ENCODE measurements around the gene PAIP2B.

The PAIP2B gene

DNA sequence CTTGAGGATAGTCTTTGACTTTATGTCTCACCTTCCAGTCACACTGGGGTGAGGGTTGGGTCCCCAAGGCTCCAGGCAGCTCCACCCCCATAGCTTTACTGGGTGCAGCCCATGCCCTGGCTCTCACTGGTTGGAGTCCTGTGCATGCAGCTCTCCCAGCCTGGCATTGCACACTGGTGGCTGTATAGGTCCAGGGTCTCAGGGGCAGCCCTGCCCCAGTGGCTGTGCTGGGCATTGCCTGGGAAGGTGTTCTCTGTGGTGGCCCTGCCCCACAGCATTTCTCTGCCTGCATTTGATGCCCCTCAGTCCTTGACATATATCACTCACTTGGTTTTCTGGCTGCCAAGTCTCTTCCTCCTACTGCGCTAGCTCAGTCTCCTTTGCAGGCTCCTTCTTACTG is 75.3 kb downstream of the PAIP2B start:
- Mint-ChIP-seq H3K36me3 (peaks cover 29% of the 10 kb centered on the region), H3K9me3 (no peaks in the 10 kb centered on the region), H3K27ac (no peak overlapping the region), H3K27me3 (peaks cover 11% of the 10 kb centered on the region), H3K4me1 (no peaks in the 10 kb centered on the region), H3K4me3 (no peak overlapping the region)
- no peak for ATAC-seq

DNA sequence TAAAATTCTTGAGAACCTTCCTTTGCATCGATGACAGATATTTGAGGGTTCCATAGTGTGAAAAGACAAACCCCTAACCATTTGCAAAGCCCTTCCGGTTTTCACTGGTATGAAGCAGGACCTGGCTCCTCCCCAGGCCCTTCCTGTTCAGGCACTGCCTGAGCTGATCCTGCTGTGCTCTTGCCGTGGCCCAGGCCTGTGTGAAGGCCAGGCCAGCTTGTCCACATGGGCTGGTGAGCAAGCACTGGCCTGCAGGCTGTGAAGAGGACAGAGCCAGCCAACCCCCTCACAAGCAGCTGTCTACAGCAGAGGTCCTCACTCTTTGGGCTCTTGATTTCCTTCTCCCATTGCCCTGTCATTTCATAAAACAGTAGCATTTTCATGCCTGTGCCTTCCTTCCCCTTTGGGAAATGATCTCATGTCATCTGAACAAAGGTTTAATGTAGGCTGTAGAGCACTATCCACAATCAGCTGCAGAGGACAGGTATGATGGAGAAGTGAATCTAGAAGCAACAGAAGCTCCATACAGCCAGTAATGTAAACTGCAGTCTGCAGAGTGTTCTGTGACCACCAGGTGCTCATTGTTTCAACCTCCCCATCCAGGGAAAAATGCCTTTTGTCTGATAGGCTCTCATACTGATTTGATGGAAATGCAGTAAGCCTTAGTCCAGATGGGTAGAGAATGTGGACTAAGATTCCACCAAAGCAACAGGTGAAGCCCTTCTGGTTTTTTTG is 76.7 kb downstream of the PAIP2B start:
- H3K36me3 Mint-ChIP-seq, result peaks cover 42% of the 10 kb centered on the region
- no peaks in the 10 kb centered on the region for H3K4me1 Mint-ChIP-seq
- H3K4me3 Mint-ChIP-seq, result no peak overlapping the region
- ATAC-seq, result no peak
- no peaks in the 10 kb centered on the region for H3K9me3 Mint-ChIP-seq
- no peaks in the 10 kb centered on the region for H3K27me3 Mint-ChIP-seq
- no peak overlapping the region for H3K27ac Mint-ChIP-seq

DNA sequence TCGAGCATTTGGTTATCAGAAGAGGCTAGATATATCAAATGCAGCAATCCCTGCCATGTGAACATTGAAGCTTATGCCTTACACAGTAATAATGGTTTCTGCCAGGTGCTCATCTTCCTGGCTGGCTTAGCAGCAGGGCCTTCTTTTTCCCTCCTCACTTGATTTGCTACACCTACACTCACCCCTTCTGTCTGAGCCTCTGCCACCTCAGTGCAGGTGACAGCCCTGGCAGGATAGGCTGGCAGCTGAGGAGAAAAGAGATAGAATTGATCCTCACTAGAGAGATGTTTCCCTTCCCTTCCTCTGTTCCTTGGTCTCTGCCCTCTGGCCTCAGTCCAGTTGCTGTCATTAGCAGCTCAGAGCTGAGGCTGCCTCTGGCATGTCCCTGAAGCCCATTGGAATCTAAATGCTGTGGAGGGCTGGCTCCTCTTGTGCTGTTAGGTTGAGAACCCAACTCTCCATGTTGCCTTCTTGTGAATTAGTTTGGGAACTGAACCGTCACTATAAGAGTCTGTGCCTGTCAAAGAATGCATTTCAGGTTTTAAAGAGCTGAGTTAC is 78.3 kb downstream of the PAIP2B start:
- peaks cover 58% of the 10 kb centered on the region for H3K36me3 Mint-ChIP-seq
- ATAC-seq, result no peak
- no peak overlapping the region for H3K27ac Mint-ChIP-seq
- no peak overlapping the region for H3K4me3 Mint-ChIP-seq
- H3K27me3 Mint-ChIP-seq, result no peaks in the 10 kb centered on the region
- H3K9me3 Mint-ChIP-seq, result no peaks in the 10 kb centered on the region
- no peaks in the 10 kb centered on the region for H3K4me1 Mint-ChIP-seq

DNA sequence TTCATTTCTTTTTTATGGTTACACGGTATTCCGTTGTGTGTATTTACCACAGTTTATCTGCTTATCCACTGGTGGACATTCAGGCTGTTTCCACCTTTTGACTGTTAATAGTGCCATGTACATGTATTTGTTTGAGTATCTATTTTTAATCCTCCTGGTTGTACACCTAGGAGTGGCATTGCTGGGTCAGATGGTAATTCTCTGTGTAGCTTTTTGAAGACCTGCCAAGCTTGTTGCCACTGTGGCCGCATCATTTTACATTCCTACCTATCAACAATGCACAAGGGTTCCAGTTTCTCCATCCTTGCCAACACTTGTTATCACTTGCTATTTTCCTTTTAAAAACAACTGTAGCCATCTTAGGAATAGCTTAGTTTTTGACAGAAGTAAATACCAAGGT is 83.1 kb downstream of the PAIP2B start:
- Mint-ChIP-seq H3K27ac (no peak overlapping the region), H3K9me3 (no peaks in the 10 kb centered on the region), H3K27me3 (no peaks in the 10 kb centered on the region), H3K36me3 (peaks cover 74% of the 10 kb centered on the region), H3K4me3 (no peak overlapping the region), H3K4me1 (peaks cover 5% of the 10 kb centered on the region)
- ATAC-seq, result no peak

DNA sequence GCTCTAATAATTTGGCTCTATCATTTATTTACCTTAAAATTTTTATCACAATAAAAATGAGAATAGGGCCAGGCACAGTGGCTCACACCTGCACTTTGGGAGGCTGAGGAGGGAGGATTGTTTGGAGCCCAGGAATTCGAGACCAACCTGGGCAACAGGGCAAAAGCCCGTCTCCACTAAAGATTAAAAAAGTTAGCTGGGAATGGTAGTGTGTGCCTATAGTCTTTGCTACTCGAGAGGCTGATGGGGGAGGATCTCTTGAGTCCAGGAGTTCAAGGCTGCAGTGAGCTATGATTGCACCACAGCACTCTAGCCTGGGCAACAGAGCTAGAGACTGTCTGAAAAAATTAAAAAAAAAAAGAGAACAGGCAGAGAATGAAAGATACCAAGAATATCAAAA is 90.7 kb downstream of the PAIP2B start:
- Mint-ChIP-seq H3K4me3 (no peak overlapping the region), H3K27me3 (no peaks in the 10 kb centered on the region), H3K36me3 (peaks cover 35% of the 10 kb centered on the region), H3K9me3 (no peaks in the 10 kb centered on the region), H3K27ac (no peak overlapping the region), H3K4me1 (peaks cover 5% of the 10 kb centered on the region)
- no peak for ATAC-seq

DNA sequence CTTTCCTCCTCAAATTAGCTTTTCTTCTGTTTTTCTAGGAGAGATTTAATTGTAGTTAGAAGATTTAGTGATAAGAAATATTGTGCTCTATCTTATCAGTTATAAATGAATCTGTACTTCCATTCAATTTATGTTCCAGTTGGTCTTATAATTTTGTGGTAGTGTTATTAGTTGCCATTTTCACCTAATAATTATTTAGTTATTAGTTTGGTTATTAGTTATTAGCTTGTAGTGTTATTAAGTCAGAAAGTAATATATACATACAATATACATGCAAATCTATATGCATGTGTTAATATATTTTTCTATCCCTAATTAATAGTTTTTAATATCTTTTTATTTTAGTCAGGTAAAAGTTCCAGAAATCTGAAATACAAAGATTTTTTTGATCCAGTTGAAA is 93.3 kb downstream of the PAIP2B start:
- no peak overlapping the region for H3K27ac Mint-ChIP-seq
- no peak overlapping the region for H3K4me3 Mint-ChIP-seq
- peaks cover 7% of the 10 kb centered on the region for H3K4me1 Mint-ChIP-seq
- no peak for ATAC-seq
- no peaks in the 10 kb centered on the region for H3K27me3 Mint-ChIP-seq
- H3K36me3 Mint-ChIP-seq, result peaks cover 15% of the 10 kb centered on the region
- no peaks in the 10 kb centered on the region for H3K9me3 Mint-ChIP-seq

All from stimulated activated memory B cell treated with anti-CD40 and anti-IgM and Interleukin-4, amounts not matched to agents 10 μg/mL and 1 μg/mL and 100 μg/mL, for 72 hours (primary cell).